ENCODE data around the gene PYM1.

DNA sequence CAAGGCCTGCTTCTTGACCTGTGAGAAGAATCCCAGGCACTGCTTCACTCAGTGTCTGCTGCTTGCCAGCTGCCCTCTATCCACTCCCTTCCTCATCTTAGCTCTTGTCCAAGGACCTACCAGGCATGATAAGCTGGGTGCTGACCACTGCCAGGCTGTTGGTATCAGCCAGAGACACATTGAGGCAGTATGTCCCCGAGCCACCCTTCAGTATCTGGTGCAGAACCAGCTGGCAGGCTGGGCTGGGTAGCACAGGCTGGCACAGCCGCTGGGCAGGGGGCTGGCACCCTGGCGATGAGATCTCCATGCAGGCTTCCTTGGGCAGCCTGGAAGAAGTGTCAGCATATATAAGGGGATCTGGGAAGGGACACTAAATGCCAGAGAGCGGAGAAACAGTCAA lies 27.6 kb upstream of the PYM1 start:
- TF ChIP-seq, protein P1, sequence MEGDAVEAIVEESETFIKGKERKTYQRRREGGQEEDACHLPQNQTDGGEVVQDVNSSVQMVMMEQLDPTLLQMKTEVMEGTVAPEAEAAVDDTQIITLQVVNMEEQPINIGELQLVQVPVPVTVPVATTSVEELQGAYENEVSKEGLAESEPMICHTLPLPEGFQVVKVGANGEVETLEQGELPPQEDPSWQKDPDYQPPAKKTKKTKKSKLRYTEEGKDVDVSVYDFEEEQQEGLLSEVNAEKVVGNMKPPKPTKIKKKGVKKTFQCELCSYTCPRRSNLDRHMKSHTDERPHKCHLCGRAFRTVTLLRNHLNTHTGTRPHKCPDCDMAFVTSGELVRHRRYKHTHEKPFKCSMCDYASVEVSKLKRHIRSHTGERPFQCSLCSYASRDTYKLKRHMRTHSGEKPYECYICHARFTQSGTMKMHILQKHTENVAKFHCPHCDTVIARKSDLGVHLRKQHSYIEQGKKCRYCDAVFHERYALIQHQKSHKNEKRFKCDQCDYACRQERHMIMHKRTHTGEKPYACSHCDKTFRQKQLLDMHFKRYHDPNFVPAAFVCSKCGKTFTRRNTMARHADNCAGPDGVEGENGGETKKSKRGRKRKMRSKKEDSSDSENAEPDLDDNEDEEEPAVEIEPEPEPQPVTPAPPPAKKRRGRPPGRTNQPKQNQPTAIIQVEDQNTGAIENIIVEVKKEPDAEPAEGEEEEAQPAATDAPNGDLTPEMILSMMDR (IDR thresholded peaks at IDR 0.05; ENCODE audit: poor library complexity, severe bottlenecking): no peak
- TF ChIP-seq, protein P2, sequence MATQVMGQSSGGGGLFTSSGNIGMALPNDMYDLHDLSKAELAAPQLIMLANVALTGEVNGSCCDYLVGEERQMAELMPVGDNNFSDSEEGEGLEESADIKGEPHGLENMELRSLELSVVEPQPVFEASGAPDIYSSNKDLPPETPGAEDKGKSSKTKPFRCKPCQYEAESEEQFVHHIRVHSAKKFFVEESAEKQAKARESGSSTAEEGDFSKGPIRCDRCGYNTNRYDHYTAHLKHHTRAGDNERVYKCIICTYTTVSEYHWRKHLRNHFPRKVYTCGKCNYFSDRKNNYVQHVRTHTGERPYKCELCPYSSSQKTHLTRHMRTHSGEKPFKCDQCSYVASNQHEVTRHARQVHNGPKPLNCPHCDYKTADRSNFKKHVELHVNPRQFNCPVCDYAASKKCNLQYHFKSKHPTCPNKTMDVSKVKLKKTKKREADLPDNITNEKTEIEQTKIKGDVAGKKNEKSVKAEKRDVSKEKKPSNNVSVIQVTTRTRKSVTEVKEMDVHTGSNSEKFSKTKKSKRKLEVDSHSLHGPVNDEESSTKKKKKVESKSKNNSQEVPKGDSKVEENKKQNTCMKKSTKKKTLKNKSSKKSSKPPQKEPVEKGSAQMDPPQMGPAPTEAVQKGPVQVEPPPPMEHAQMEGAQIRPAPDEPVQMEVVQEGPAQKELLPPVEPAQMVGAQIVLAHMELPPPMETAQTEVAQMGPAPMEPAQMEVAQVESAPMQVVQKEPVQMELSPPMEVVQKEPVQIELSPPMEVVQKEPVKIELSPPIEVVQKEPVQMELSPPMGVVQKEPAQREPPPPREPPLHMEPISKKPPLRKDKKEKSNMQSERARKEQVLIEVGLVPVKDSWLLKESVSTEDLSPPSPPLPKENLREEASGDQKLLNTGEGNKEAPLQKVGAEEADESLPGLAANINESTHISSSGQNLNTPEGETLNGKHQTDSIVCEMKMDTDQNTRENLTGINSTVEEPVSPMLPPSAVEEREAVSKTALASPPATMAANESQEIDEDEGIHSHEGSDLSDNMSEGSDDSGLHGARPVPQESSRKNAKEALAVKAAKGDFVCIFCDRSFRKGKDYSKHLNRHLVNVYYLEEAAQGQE (IDR thresholded peaks at IDR 0.05; ENCODE audit: borderline replicate concordance): no peak
- no peak for TF ChIP-seq POLR2AphosphoS5 (IDR thresholded peaks at IDR 0.05)
- no peak for TF ChIP-seq EZH2 (IDR thresholded peaks at IDR 0.05; ENCODE audit: borderline replicate concordance, insufficient read depth, low read length, poor library complexity, severe bottlenecking)
